Osteocyte (in vitro differentiated cells): Measurements from ENCODE around the gene ZFP36L2. TPM values are rescaled to one million over a fixed set of nuclear protein-coding genes. Genes with fewer than 3 reads are reported as not detected.

Experiments used
- DNase-seq: peaks from one replicate; pipeline ENCODE4 v3.0.0; 2021; ENCODE audit warnings: mixed read lengths; ENCODE audit not compliant: unreplicated experiment; ENCODE audit errors: extremely low spot score
- H3K27ac Mint-ChIP-seq: one replicate; pipeline ENCODE4 v1.8.0; 2021; ENCODE audit warnings: mild to moderate bottlenecking, mixed read lengths; ENCODE audit not compliant: unreplicated experiment
- H3K27me3 Mint-ChIP-seq: one replicate; pipeline ENCODE4 v1.8.0; 2021; ENCODE audit warnings: mixed read lengths; ENCODE audit not compliant: unreplicated experiment
- H3K36me3 Mint-ChIP-seq: one replicate; pipeline ENCODE4 v1.8.0; 2021; ENCODE audit warnings: mixed read lengths; ENCODE audit not compliant: unreplicated experiment
- H3K4me1 Mint-ChIP-seq: one replicate; pipeline ENCODE4 v1.8.0; 2021; ENCODE audit warnings: mixed read lengths; ENCODE audit not compliant: unreplicated experiment
- H3K4me3 Mint-ChIP-seq: one replicate; pipeline ENCODE4 v1.8.0; 2021; ENCODE audit warnings: mild to moderate bottlenecking, moderate library complexity, mixed read lengths; ENCODE audit not compliant: unreplicated experiment
- H3K9me3 Mint-ChIP-seq: one replicate; pipeline ENCODE4 v1.8.0; 2021; ENCODE audit warnings: mixed read lengths; ENCODE audit not compliant: unreplicated experiment
- total RNA-seq: library from RNA; stranded (reverse); gene quantifications from 2 replicates; pipeline ENCODE4 v1.2.1, GENCODE V29; 2021
- TF ChIP-seq, protein P1 (sequence below): fragments of 200-600 bp; sonication (generic); IDR thresholded peaks from 2 replicates; pipeline ENCODE4 v1.5.0; 2021; ENCODE audit warnings: antibody characterized with exemption, mild to moderate bottlenecking, moderate library complexity

ZFP36L2 gene
- total RNA-seq, 1 donor from 2014 or later, result 88.0 TPM

DNA sequence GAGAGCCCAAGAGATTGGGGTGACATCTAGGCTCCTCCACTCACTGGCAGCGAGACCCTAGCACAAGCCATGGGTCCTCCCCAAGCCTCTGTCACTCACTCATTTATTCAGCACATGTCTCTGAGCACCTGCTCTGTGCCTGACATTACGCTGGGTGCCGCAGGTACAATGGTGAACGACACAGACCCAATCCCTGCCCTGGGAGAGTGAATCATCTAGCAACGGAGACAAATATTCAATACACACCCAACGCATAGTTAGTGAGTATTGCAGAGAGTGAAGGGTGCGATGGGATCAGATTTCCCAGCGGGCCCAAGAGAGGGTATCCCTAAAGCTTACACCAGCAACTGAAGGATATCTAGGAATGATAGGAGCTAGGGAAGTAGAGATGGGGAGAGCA lies 45.5 kb downstream of the ZFP36L2 start:
- no peaks in the 10 kb centered on the region for H3K36me3 Mint-ChIP-seq
- H3K9me3 Mint-ChIP-seq, result no peaks in the 10 kb centered on the region
- no peaks in the 10 kb centered on the region for H3K27me3 Mint-ChIP-seq
- TF ChIP-seq, protein P1, sequence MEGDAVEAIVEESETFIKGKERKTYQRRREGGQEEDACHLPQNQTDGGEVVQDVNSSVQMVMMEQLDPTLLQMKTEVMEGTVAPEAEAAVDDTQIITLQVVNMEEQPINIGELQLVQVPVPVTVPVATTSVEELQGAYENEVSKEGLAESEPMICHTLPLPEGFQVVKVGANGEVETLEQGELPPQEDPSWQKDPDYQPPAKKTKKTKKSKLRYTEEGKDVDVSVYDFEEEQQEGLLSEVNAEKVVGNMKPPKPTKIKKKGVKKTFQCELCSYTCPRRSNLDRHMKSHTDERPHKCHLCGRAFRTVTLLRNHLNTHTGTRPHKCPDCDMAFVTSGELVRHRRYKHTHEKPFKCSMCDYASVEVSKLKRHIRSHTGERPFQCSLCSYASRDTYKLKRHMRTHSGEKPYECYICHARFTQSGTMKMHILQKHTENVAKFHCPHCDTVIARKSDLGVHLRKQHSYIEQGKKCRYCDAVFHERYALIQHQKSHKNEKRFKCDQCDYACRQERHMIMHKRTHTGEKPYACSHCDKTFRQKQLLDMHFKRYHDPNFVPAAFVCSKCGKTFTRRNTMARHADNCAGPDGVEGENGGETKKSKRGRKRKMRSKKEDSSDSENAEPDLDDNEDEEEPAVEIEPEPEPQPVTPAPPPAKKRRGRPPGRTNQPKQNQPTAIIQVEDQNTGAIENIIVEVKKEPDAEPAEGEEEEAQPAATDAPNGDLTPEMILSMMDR, result no peak
- H3K4me1 Mint-ChIP-seq, result peaks cover 33% of the 10 kb centered on the region
- no peak overlapping the region for H3K4me3 Mint-ChIP-seq
- DNase-seq, result no peak
- H3K27ac Mint-ChIP-seq, result peak overlapping the region; percentile 20

- TF ChIP-seq, protein P1, result no peak
- H3K9me3 Mint-ChIP-seq, result no peaks in the 10 kb centered on the region
- H3K27ac Mint-ChIP-seq, result peak overlapping the region; percentile 14
- no peak overlapping the region for H3K4me3 Mint-ChIP-seq
- H3K27me3 Mint-ChIP-seq, result no peaks in the 10 kb centered on the region
- H3K36me3 Mint-ChIP-seq, result no peaks in the 10 kb centered on the region
- H3K4me1 Mint-ChIP-seq, result peaks cover 33% of the 10 kb centered on the region
- DNase-seq, result no peak
Measured at GRCh38 chr2:43179942-43180341, 46.5 kb downstream of the ZFP36L2 start.

GRCh38 chr2:43178602-43179542 lies 47.5 kb downstream of the ZFP36L2 start:
- peak overlapping the region; percentile 22 for H3K4me3 Mint-ChIP-seq
- H3K36me3 Mint-ChIP-seq, result no peaks in the 10 kb centered on the region
- TF ChIP-seq, protein P1, result no peak
- no peaks in the 10 kb centered on the region for H3K9me3 Mint-ChIP-seq
- no peaks in the 10 kb centered on the region for H3K27me3 Mint-ChIP-seq
- peaks cover 44% of the 10 kb centered on the region for H3K4me1 Mint-ChIP-seq
- H3K27ac Mint-ChIP-seq, result peak overlapping the region; percentile 98
- peak; percentile 89 for DNase-seq

DNA sequence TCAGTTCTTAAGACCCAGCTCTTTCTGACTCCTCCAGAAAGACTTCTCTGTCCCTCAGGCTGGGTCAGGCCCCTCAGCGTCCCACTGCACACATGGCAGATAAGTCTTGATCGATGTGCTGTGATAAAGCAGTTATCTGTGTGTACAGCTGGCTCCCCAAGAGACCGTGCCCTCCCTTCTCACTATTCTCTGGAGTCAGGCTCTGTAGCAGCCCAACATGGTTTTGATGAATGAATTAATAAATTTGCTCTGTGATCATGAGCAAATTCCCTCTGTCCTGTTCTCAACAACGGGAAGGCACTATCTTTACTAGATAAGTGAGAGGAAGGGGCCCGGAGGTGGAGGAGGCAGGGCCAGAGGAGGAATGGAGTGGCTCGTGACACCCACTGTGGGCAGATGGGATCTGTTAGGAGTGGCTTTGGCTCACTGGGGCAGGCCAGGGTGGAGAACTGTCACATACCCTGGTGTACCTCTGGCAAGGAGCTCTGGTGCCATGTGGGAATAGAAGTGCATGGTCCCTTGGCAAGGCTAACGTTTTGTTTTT lies 48.3 kb downstream of the ZFP36L2 start:
- Mint-ChIP-seq H3K27ac (peak overlapping the region; percentile 98), H3K9me3 (no peaks in the 10 kb centered on the region), H3K4me3 (no peak overlapping the region), H3K4me1 (peaks cover 47% of the 10 kb centered on the region), H3K36me3 (no peaks in the 10 kb centered on the region), H3K27me3 (no peaks in the 10 kb centered on the region)
- DNase-seq, result no peak
- TF ChIP-seq, protein P1, result no peak

- DNase-seq, result no peak
- Mint-ChIP-seq H3K4me1 (peaks cover 51% of the 10 kb centered on the region), H3K36me3 (no peaks in the 10 kb centered on the region), H3K27ac (no peak overlapping the region), H3K27me3 (no peaks in the 10 kb centered on the region), H3K4me3 (no peak overlapping the region), H3K9me3 (no peaks in the 10 kb centered on the region)
- TF ChIP-seq, protein P1, result no peak
Measured at GRCh38 chr2:43176449-43176848, 50.0 kb downstream of the ZFP36L2 start.
